ENCODE data around the gene POLG.
"Not testable (repeated sequence)": the region's sequence is repeated elsewhere in the genome, so short reads cannot be mapped to it uniquely, and the experiment has no call there.

DNA sequence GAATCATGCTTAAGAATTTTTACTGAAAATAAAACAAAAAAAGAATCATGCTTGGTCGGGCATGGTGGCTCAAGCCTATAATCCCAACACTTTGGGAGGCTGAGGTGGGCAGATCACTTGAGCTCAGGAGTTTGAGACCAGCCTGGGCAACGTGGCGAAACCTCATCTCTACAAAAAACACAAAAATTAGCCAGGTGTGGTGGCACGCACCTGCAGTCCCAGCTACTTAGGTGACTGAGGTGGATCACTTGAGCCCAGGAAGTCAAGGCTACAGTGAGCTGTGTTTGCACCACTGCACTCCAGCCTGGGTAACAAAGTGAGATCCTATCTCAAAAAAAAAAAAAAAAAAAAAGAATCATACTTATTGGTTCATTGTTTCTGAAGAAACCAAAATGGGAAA lies 57.3 kb downstream of the POLG start:
- TF ChIP-seq, protein P1, sequence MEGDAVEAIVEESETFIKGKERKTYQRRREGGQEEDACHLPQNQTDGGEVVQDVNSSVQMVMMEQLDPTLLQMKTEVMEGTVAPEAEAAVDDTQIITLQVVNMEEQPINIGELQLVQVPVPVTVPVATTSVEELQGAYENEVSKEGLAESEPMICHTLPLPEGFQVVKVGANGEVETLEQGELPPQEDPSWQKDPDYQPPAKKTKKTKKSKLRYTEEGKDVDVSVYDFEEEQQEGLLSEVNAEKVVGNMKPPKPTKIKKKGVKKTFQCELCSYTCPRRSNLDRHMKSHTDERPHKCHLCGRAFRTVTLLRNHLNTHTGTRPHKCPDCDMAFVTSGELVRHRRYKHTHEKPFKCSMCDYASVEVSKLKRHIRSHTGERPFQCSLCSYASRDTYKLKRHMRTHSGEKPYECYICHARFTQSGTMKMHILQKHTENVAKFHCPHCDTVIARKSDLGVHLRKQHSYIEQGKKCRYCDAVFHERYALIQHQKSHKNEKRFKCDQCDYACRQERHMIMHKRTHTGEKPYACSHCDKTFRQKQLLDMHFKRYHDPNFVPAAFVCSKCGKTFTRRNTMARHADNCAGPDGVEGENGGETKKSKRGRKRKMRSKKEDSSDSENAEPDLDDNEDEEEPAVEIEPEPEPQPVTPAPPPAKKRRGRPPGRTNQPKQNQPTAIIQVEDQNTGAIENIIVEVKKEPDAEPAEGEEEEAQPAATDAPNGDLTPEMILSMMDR (IDR thresholded peaks at IDR 0.05): not testable (repeated sequence)
- not testable (repeated sequence) for TF ChIP-seq POLR2A (IDR thresholded peaks at IDR 0.05)
